Measurements from ENCODE around the gene DPH6. TPM values are rescaled to one million over a fixed set of nuclear protein-coding genes. Genes with fewer than 3 reads are reported as not detected.

Gene DPH6
- total and polyA plus RNA-seq, 5 experiments from 2014 or later, result 11.7 to 26.9 (median 16.9) TPM

DNA sequence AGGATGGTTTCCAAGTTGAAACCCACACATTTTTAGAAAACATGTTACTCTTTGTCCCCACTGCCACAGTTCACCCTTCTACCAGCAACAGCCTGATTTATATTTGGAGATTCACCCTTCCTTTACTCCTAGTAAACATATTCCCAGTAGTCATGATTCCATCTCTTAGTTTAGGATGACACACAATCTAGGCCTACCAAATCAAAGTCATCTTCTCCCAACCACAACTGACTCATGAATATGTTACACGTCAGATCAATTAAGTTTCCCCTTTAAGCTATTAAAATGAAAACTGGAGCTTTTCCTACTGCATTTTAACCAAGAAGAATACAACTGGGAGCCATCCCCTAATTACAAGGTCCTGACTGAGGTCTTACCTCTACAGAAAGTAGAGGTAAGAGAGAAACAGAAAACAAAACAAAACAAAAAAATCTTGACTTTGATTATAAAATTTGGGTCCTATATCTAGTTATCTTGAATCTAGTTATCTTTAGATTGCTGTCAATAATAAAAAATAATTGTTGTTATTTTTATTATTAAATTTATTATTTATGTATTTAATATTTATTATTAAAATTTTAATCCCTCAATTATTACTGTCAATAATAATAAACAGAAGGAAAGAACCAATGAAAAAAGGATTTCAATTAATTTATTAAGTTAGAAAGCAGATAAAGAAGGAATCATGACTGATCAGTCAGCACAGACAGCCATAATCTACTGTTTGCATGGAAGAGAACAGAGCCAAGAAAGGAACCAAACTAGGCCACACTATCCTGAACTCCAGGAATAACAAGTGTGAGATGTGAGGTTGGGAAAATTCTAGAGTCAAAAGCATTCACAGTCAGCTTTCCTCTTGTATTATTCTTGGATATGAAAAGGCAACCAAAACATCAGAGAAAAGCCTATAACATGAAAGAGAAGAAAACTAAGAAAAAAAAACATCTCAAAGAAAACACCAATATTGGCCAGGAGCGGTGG is 12.5 kb downstream of the DPH6 start:
- Mint-ChIP-seq H3K9me3 (peaks cover 0 to 8% (median 0%) of the 10 kb centered on the region in 9 donors), H3K4me3 (no peak overlapping the region), H3K36me3 (peaks cover 11 to 67% (median 45%) of the 10 kb centered on the region in 3 donors), H3K27me3 (no peaks in the 10 kb centered on the region), H3K27ac (no peak overlapping the region), H3K4me1 (peaks cover 0 to 13% (median 4%) of the 10 kb centered on the region in 4 donors)
- no peak for ATAC-seq
- DNase-seq, result no peak
- POLR2A ChIA-PET, result no interaction called here

DNA sequence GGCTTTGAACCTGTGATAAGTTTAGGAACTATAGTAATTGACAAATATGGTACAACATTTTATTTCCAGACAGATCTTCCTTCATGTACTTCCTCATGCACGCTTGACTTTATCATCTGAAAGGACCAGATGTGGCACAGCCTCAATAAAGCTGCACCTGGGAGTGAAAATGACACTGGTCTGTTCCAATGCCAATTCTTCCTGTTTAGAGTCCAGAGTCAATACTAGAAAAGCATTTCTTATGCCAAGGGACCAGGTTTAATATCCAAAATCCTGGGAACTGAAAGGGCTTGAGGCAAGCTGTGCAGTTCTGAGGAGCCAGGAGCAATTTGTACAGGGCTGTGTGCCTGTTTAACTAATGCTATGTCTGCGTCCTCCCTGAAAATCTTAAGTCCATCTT is 15.3 kb downstream of the DPH6 start:
- Mint-ChIP-seq H3K4me1 (peaks cover 0 to 14% (median 4%) of the 10 kb centered on the region in 4 donors), H3K36me3 (peaks cover 11 to 65% (median 50%) of the 10 kb centered on the region in 3 donors), H3K27ac (no peak overlapping the region)

DNA sequence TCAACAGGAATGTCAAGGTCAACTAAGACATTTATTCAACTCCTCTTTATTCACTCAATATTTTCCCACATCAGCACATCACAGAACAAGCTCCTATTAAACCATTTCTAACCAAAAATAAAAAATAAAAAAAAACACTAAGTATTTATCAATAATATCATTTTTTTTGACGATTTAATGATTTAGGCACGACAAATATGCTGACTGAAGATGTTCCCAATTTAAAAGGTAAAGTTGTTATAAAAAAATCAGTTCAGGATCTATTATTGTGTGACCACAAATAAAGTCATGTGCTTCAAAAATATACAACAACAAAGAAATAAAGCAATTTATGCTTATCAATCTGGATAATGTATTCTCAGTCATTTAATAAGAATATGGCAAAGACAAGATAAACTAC is 16.2 kb downstream of the DPH6 start:
- Mint-ChIP-seq H3K4me1 (peaks cover 0 to 9% (median 5%) of the 10 kb centered on the region in 4 donors), H3K27ac (no peak overlapping the region), H3K9me3 (peaks cover 0 to 8% (median 0%) of the 10 kb centered on the region in 9 donors), H3K27me3 (no peaks in the 10 kb centered on the region), H3K4me3 (no peak overlapping the region), H3K36me3 (peaks cover 11 to 64% (median 58%) of the 10 kb centered on the region in 3 donors)
- ATAC-seq (no peak), DNase-seq (no peak)
- POLR2A ChIA-PET, result no interaction called here

More for the DNA sequence above, 15.3 kb downstream of the DPH6 start:
- ATAC-seq (no peak), DNase-seq (no peak)
- Mint-ChIP-seq H3K4me3 (no peak overlapping the region), H3K9me3 (peaks cover 0 to 8% (median 0%) of the 10 kb centered on the region in 9 donors), H3K27me3 (no peaks in the 10 kb centered on the region)
- POLR2A ChIA-PET, result no interaction called here

- H3K4me1 Mint-ChIP-seq, result peaks cover 0 to 7% (median under 1%) of the 10 kb centered on the region in 4 donors
- POLR2A ChIA-PET, result no interaction called here
Observed at GRCh38 chr15:35522061-35522460, 23.9 kb downstream of the DPH6 start.

DNA sequence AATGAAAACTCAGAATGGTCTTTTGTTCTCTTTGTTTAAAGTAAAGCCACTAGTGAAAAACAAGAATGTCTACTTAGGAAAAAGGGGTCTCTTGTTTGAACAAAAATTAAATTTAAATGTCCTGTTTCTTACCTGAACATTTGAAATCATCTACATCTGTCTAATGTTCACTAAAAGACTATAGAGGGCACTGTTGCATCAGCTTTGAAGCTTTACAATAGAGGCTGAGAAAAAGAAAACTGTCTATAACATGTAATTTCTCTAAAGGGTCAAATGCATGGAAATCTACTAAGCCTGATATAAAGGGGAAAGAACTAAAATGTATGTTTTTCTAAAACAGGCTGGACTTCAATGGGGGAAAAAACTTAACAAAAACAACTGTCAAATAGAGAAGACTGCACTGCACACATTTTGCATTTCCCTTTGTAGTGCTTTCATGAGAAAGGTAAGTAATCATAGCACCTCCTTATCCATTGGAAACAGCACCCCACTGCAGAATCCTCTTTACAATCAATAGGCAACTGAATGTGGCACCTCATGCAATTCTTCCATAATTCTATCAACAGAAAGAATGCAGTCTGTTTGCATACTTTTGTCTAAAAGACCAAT is 26.3 kb downstream of the DPH6 start:
- Mint-ChIP-seq H3K4me1 (peaks cover 0 to 4% (median 0%) of the 10 kb centered on the region in 4 donors), H3K27ac (no peak overlapping the region), H3K4me3 (no peak overlapping the region), H3K27me3 (no peaks in the 10 kb centered on the region), H3K36me3 (peaks cover 0 to 11% (median 3%) of the 10 kb centered on the region in 3 donors), H3K9me3 (no peaks in the 10 kb centered on the region)
- DNase-seq (peak in 5 of 10 donors; percentile 6 to 47 (median 41)), ATAC-seq (peak; percentile 56 to 61)
- POLR2A ChIA-PET, result no interaction called here

More at GRCh38 chr15:35522061-35522460, 23.9 kb downstream of the DPH6 start:
- ATAC-seq (no peak), DNase-seq (no peak)
- Mint-ChIP-seq H3K27me3 (no peaks in the 10 kb centered on the region), H3K9me3 (no peaks in the 10 kb centered on the region), H3K4me3 (no peak overlapping the region), H3K27ac (peak overlapping the region in 1 of 10 donors; percentile 21), H3K36me3 (peaks cover 0 to 17% (median 14%) of the 10 kb centered on the region in 3 donors)

- Mint-ChIP-seq H3K4me1 (no peaks in the 10 kb centered on the region), H3K9me3 (no peaks in the 10 kb centered on the region), H3K36me3 (peaks cover 0 to 11% (median 3%) of the 10 kb centered on the region in 3 donors), H3K27ac (no peak overlapping the region), H3K4me3 (no peak overlapping the region), H3K27me3 (no peaks in the 10 kb centered on the region)
- POLR2A ChIA-PET, result no interaction called here
- ATAC-seq, result no peak
- DNase-seq, result no peak
Observed at GRCh38 chr15:35519052-35519451, 26.9 kb downstream of the DPH6 start.

DNA sequence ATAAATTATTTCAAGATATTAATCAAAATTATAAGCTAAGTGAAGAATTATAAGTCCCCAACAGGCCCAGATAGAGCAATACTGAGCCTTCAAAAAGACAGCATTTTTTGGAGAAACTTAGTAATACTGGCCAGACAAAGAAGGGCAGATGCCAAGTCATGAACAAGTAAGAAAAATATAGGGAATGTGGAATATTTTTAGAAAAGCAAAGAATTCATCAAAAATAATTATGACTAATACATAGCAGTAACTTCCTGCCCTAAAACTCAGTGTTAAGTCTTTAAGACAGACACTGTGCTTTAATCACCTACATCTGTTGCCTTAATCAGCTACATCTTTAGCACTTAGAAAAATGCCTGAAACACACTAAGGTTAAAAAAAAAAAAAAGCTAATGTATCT is 31.2 kb downstream of the DPH6 start:
- DNase-seq, result no peak
- H3K4me1 Mint-ChIP-seq, result no peaks in the 10 kb centered on the region
- peaks cover 0 to 18% (median 5%) of the 10 kb centered on the region in 3 donors for H3K36me3 Mint-ChIP-seq
- H3K4me3 Mint-ChIP-seq, result no peak overlapping the region
- H3K9me3 Mint-ChIP-seq, result no peaks in the 10 kb centered on the region
- no peaks in the 10 kb centered on the region for H3K27me3 Mint-ChIP-seq
- no peak overlapping the region for H3K27ac Mint-ChIP-seq
- POLR2A ChIA-PET, result interaction anchor here (0.7 kb wide), 1 partner anchor 1586 kb away, joined by 3 read pairs; the partner anchor contains the start of gene MEIS2
- ATAC-seq, result no peak

DNA sequence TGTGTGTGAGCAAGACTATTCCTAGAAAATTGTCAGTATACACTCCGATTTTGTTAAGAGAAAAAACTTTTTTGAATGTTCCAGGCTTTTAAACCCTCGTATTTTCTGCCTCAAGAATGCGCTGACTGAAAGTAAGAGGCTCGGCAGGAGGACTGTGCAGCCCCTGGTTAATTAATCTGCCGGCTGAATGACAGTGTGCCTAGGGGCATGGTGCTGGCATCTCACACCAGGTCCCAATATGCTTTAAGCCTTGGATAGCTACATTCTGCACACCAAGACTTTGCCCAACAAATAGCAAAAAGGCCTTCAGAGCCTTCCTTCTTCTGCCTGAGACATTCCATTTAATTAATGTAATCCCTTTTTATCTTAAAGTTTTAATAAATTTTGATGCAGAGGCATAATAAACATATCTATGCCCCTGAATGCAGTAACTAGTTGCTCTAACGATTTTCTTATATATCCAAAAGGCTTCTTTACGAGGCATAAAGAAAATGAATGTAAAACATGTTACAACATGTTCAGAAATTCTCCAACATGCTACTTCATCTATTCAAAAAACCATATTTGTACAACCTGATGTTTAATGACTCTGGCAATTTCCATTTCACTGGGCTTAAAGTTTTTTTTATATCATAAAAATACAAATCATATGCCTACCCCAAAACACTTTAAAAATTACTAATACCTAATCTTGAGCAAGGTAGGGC is 37.9 kb downstream of the DPH6 start:
- H3K27me3 Mint-ChIP-seq, result no peaks in the 10 kb centered on the region
- ATAC-seq, result no peak
- H3K4me1 Mint-ChIP-seq, result peaks cover 0 to 15% (median 2%) of the 10 kb centered on the region in 4 donors
- no peak overlapping the region for H3K27ac Mint-ChIP-seq
- POLR2A ChIA-PET, result no interaction called here
- H3K9me3 Mint-ChIP-seq, result no peaks in the 10 kb centered on the region
- DNase-seq, result no peak
- peaks cover 0 to 17% (median 4%) of the 10 kb centered on the region in 3 donors for H3K36me3 Mint-ChIP-seq
- H3K4me3 Mint-ChIP-seq, result no peak overlapping the region

DNA sequence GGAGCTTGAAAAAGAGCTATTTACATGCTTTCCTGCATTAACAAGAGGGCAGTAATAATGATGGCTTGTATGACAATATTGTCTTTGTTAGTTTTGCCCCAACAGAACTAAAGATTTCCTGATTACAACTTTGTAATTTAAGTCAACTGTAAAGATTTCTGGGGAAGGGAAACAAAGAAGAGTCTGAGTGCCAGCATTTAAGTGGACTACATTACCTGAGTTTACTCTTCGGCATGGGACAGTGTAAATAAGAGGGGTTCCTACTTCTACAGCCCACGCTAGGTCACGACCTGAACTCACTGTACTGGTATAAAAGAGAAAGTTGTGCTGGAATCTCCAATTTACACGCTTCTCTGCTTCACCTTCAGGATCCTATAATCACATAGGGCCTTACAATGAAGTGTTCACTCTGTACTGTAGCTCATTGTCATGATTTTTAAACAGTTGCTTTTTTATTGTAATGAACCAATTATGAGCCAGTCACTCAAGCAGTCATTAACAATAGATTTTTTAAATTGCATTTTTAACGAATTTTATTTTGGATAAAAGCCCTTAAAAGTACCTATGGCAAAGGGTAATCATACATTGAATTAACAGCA is 39.6 kb downstream of the DPH6 start:
- Mint-ChIP-seq H3K9me3 (no peaks in the 10 kb centered on the region), H3K4me3 (no peak overlapping the region), H3K27me3 (no peaks in the 10 kb centered on the region), H3K27ac (peak overlapping the region in 1 of 10 donors; percentile 49), H3K36me3 (peaks cover 0 to 14% (median 4%) of the 10 kb centered on the region in 3 donors), H3K4me1 (peaks cover 0 to 15% (median 2%) of the 10 kb centered on the region in 4 donors)
- ATAC-seq, result no peak
- DNase-seq, result no peak
- POLR2A ChIA-PET, result no interaction called here

GRCh38 chr15:35505809-35506208 is 40.2 kb downstream of the DPH6 start:
- POLR2A ChIA-PET, result no interaction called here
- Mint-ChIP-seq H3K27me3 (no peaks in the 10 kb centered on the region), H3K9me3 (no peaks in the 10 kb centered on the region), H3K4me1 (peaks cover 0 to 15% (median 2%) of the 10 kb centered on the region in 4 donors), H3K36me3 (peaks cover 0 to 9% (median 4%) of the 10 kb centered on the region in 3 donors), H3K4me3 (no peak overlapping the region), H3K27ac (no peak overlapping the region)
- no peak for DNase-seq
- ATAC-seq, result no peak

GRCh38 chr15:35505141-35505540 is 40.8 kb downstream of the DPH6 start:
- no peak for ATAC-seq

DNA sequence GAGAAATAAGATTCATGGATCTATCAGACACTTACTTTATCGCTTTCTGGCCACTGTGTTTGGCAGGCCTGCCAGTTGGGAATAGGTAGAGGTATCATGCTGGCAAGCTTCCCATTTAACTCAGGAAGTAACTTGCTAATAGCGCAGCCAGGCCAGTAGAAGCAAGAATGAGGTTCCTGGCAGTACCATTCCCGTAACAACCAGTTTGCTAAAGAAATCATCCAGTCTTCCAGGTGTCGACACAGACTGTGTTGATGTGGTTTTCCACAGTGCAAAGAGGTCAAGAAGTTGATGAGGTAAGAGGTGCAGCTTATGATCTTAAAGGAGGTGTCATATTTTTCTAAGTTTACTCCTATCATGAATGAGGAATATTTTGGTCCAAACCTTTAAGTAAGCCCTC is 46.2 kb downstream of the DPH6 start:
- Mint-ChIP-seq H3K9me3 (no peaks in the 10 kb centered on the region), H3K27ac (no peak overlapping the region), H3K4me3 (no peak overlapping the region), H3K36me3 (peaks cover 0 to 11% (median 3%) of the 10 kb centered on the region in 3 donors), H3K4me1 (peaks cover 0 to 5% (median 4%) of the 10 kb centered on the region in 4 donors), H3K27me3 (no peaks in the 10 kb centered on the region)
- POLR2A ChIA-PET, result no interaction called here
- ATAC-seq, result no peak
- DNase-seq, result no peak

More at GRCh38 chr15:35505141-35505540, 40.8 kb downstream of the DPH6 start:
- H3K9me3 Mint-ChIP-seq, result no peaks in the 10 kb centered on the region
- peaks cover 0 to 9% (median 4%) of the 10 kb centered on the region in 3 donors for H3K36me3 Mint-ChIP-seq
- POLR2A ChIA-PET, result no interaction called here
- H3K27ac Mint-ChIP-seq, result no peak overlapping the region
- no peaks in the 10 kb centered on the region for H3K27me3 Mint-ChIP-seq
- peaks cover 0 to 15% (median 2%) of the 10 kb centered on the region in 4 donors for H3K4me1 Mint-ChIP-seq
- no peak for DNase-seq
- no peak overlapping the region for H3K4me3 Mint-ChIP-seq
